Hepatocyte (in vitro differentiated cells): ENCODE measurements around the gene CATSPERB. TPM values are rescaled to one million over a fixed set of nuclear protein-coding genes. Genes with fewer than 3 reads are reported as not detected.

ENCODE experiments used
- DNase-seq: peaks from one replicate; pipeline ENCODE4 v3.0.0-alpha.2; 2016; ENCODE audit warnings: low spot score
- H2AFZ ChIP-seq: fragments of 200-600 bp; sonication (generic); 2 replicates; pipeline ENCODE4 v1.6.0; 2016; ENCODE audit warnings: antibody characterized with exemption, mild to moderate bottlenecking
- H3K27ac ChIP-seq: fragments of 200-600 bp; sonication (generic); 2 replicates; pipeline ENCODE4 v1.5.1; 2016; ENCODE audit warnings: mild to moderate bottlenecking
- H3K27me3 ChIP-seq: fragments of 200-600 bp; sonication (generic); 2 replicates; pipeline ENCODE4 v1.6.1; 2016
- H3K36me3 ChIP-seq: fragments of 200-600 bp; sonication (generic); replicated peaks from 2 replicates; pipeline ENCODE4 v1.5.1; 2016; ENCODE audit warnings: low read depth; ENCODE audit not compliant: insufficient read depth
- H3K4me1 ChIP-seq: fragments of 200-600 bp; sonication (generic); 2 replicates; pipeline ENCODE4 v1.5.1; 2016; ENCODE audit warnings: mild to moderate bottlenecking, moderate library complexity; ENCODE audit not compliant: insufficient read depth
- H3K4me2 ChIP-seq: fragments of 200-600 bp; sonication (generic); 2 replicates; pipeline ENCODE4 v1.6.0; 2016
- H3K4me3 ChIP-seq: fragments of 200-600 bp; sonication (generic); 2 replicates; pipeline ENCODE4 v1.5.1; 2016; ENCODE audit warnings: mild to moderate bottlenecking
- H3K79me2 ChIP-seq: fragments of 200-600 bp; sonication (generic); 2 replicates; pipeline ENCODE4 v1.6.0; 2017; ENCODE audit warnings: mild to moderate bottlenecking
- H3K9me2 ChIP-seq: fragments of 200-600 bp; sonication (generic); replicated peaks from 2 replicates; pipeline ENCODE4 v1.6.0; 2017; ENCODE audit warnings: mild to moderate bottlenecking; ENCODE audit not compliant: insufficient read depth
- H3K9me3 ChIP-seq: fragments of 200-600 bp; sonication (generic); 2 replicates; pipeline ENCODE4 v1.5.1; 2016; ENCODE audit warnings: low read depth, mild to moderate bottlenecking
- H4K20me1 ChIP-seq: fragments of 200-600 bp; sonication (generic); 2 replicates; pipeline ENCODE4 v1.6.0; 2016; ENCODE audit warnings: mild to moderate bottlenecking; ENCODE audit not compliant: insufficient read depth, poor library complexity, severe bottlenecking
- CTCF ChIP-seq: fragments of 200-600 bp; sonication (generic); IDR thresholded peaks from 2 replicates; pipeline ENCODE4 v1.5.1; 2016; ENCODE audit warnings: antibody characterized with exemption, mild to moderate bottlenecking; ENCODE audit not compliant: poor library complexity
- EZH2 ChIP-seq: fragments of 200-600 bp; sonication (generic); IDR thresholded peaks from 2 replicates; pipeline ENCODE4 v1.6.1; 2016; ENCODE audit warnings: antibody characterized with exemption, mild to moderate bottlenecking, borderline replicate concordance
- EZH2phosphoT487 ChIP-seq: fragments of 200-600 bp; sonication (generic); IDR thresholded peaks from one replicate; pipeline ENCODE4 v1.6.1; 2018; ENCODE audit warnings: antibody characterized with exemption, mild to moderate bottlenecking, low read depth, moderate library complexity; ENCODE audit not compliant: unreplicated experiment, severe bottlenecking
- WGBS: methylation state at CpG from one replicate; pipeline ENCODE4 v1.1.6; 2016; ENCODE audit warnings: low lambda C conversion rate; ENCODE audit errors: missing lambda C conversion rate; 5-methylcytosine and 5-hydroxymethylcytosine counted together
- polyA plus RNA-seq: library from polyadenylated mRNA; unstranded; fragments of >200 nt; fragmentation: Nextera tagmentation; extraction: Ambion mirVana; gene quantifications from 2 replicates; pipeline ENCODE4 v1.2.1, GENCODE V29; 2016
- total RNA-seq: library from RNA; depleted of rRNA; stranded (reverse); fragments of >200 nt; gene quantifications from 2 replicates; pipeline ENCODE4 v1.2.3, GENCODE V29; 2014

Gene CATSPERB
- total and polyA plus RNA-seq, 2 experiments from 2014 or later = 0.93 to 7.1 TPM

GRCh38 chr14:91737619-91738018, 5.7 kb upstream of the CATSPERB start:
- H3K27me3 ChIP-seq = no peaks in the 10 kb centered on the region
- H3K27ac ChIP-seq = no peak overlapping the region
- H3K36me3 ChIP-seq = no peaks in the 10 kb centered on the region
- H4K20me1 ChIP-seq = no peaks in the 10 kb centered on the region
- TF ChIP-seq EZH2phosphoT487 (no peak), CTCF (no peak), EZH2 (no peak)
- H3K4me2 ChIP-seq = no peak overlapping the region
- WGBS = 90% methylated on average over 5 of the region's 5 CpGs
- no peak for DNase-seq
- H3K9me2 ChIP-seq = no peaks in the 10 kb centered on the region
- H2AFZ ChIP-seq = no peak overlapping the region
- H3K9me3 ChIP-seq = no peaks in the 10 kb centered on the region
- no peaks in the 10 kb centered on the region for H3K4me1 ChIP-seq
- no peak overlapping the region for H3K4me3 ChIP-seq
- H3K79me2 ChIP-seq = no peaks in the 10 kb centered on the region

GRCh38 chr14:91732859-91733477, 1.1 kb upstream of the CATSPERB start:
- no peaks in the 10 kb centered on the region for H3K36me3 ChIP-seq
- H2AFZ ChIP-seq = no peak overlapping the region
- no peaks in the 10 kb centered on the region for H3K4me1 ChIP-seq
- no peak overlapping the region for H3K4me2 ChIP-seq
- 40% methylated on average over 2 of the region's 2 CpGs for WGBS
- H3K9me2 ChIP-seq = no peaks in the 10 kb centered on the region
- TF ChIP-seq EZH2 (no peak), CTCF (no peak), EZH2phosphoT487 (no peak)
- peak; percentile 32 for DNase-seq
- no peaks in the 10 kb centered on the region for H3K79me2 ChIP-seq
- no peaks in the 10 kb centered on the region for H3K9me3 ChIP-seq
- H3K27me3 ChIP-seq = no peaks in the 10 kb centered on the region
- no peak overlapping the region for H3K27ac ChIP-seq
- no peaks in the 10 kb centered on the region for H4K20me1 ChIP-seq
- no peak overlapping the region for H3K4me3 ChIP-seq

- no peak overlapping the region for H2AFZ ChIP-seq
- H3K27me3 ChIP-seq = no peaks in the 10 kb centered on the region
- no peak for TF ChIP-seq EZH2
- TF ChIP-seq EZH2phosphoT487 = no peak
- TF ChIP-seq CTCF = no peak
- H3K4me1 ChIP-seq = no peaks in the 10 kb centered on the region
- no peak overlapping the region for H3K4me3 ChIP-seq
- no peak overlapping the region for H3K27ac ChIP-seq
- no peaks in the 10 kb centered on the region for H3K36me3 ChIP-seq
- H3K9me3 ChIP-seq = no peaks in the 10 kb centered on the region
- DNase-seq = no peak
- 79% methylated on average over 5 of the region's 5 CpGs for WGBS
- no peaks in the 10 kb centered on the region for H3K9me2 ChIP-seq
- no peaks in the 10 kb centered on the region for H4K20me1 ChIP-seq
- no peaks in the 10 kb centered on the region for H3K79me2 ChIP-seq
- H3K4me2 ChIP-seq = no peak overlapping the region
Measured at GRCh38 chr14:91732439-91732838, 553 bp upstream of the CATSPERB start.

GRCh38 chr14:91731018-91731417, 868 bp downstream of the CATSPERB start:
- no peak overlapping the region for H2AFZ ChIP-seq
- H3K79me2 ChIP-seq = no peaks in the 10 kb centered on the region
- H4K20me1 ChIP-seq = no peaks in the 10 kb centered on the region
- no peaks in the 10 kb centered on the region for H3K36me3 ChIP-seq
- H3K4me1 ChIP-seq = no peaks in the 10 kb centered on the region
- H3K27ac ChIP-seq = no peak overlapping the region
- WGBS = 57% methylated on average over 2 of the region's 2 CpGs
- H3K27me3 ChIP-seq = no peaks in the 10 kb centered on the region
- no peak overlapping the region for H3K4me2 ChIP-seq
- no peak for DNase-seq
- H3K4me3 ChIP-seq = no peak overlapping the region
- no peaks in the 10 kb centered on the region for H3K9me3 ChIP-seq
- no peak for TF ChIP-seq EZH2
- no peak for TF ChIP-seq CTCF
- no peak for TF ChIP-seq EZH2phosphoT487
- H3K9me2 ChIP-seq = no peaks in the 10 kb centered on the region
